Measurements from ENCODE around the gene TTLL11. TPM values are rescaled to one million over a fixed set of nuclear protein-coding genes. Genes with fewer than 3 reads are reported as not detected.

TTLL11 gene
- total RNA-seq, 1 experiment from 2014 or later = 2.3 TPM

DNA sequence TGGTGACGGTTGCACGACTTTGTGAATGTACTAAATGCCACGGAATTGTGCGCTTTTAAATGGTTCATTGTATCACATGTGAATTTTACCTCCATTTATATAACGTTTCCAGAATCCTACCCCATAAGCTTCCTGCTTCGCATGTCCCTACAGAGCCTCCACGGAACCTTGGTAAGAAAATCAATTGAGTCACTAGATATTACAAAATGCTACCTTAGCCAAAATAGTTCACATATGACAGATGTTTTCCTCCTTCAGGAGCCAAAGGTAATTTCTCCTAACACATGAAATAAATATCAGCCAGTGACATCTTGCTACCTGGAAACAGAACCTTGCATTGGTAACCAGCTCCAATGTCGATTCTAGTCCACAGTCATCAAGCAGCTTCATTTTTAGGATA, 125.1 kb downstream of the TTLL11 start:
- Histone ChIP-seq H3F3A (ENCODE audit: insufficient read depth, low read depth) (peaks cover 36% of the 10 kb centered on the region), H3K9me2 (ENCODE audit: insufficient read depth) (no peaks in the 10 kb centered on the region), H2AFZ (no peak overlapping the region), H3K27me3 (ENCODE audit: insufficient read depth, low read depth) (no peaks in the 10 kb centered on the region), H3K4me2 (no peak overlapping the region), H3K4me1 (replicated peaks; ENCODE audit: insufficient read depth) (peaks cover 27% of the 10 kb centered on the region), H3K27ac (no peak overlapping the region), H3K9me3 (ENCODE audit: insufficient read depth, low read depth) (no peaks in the 10 kb centered on the region), H4K20me1 (ENCODE audit: insufficient read depth) (no peaks in the 10 kb centered on the region), H3K36me3 (ENCODE audit: low read depth) (no peaks in the 10 kb centered on the region), H3K4me3 (no peak overlapping the region), H3K79me2 (ENCODE audit: low read depth) (no peaks in the 10 kb centered on the region)
- DNase-seq = no peak
- POLR2A ChIA-PET (ENCODE audit: unreplicated experiment) = no interaction called here
- TF ChIP-seq, protein P1, sequence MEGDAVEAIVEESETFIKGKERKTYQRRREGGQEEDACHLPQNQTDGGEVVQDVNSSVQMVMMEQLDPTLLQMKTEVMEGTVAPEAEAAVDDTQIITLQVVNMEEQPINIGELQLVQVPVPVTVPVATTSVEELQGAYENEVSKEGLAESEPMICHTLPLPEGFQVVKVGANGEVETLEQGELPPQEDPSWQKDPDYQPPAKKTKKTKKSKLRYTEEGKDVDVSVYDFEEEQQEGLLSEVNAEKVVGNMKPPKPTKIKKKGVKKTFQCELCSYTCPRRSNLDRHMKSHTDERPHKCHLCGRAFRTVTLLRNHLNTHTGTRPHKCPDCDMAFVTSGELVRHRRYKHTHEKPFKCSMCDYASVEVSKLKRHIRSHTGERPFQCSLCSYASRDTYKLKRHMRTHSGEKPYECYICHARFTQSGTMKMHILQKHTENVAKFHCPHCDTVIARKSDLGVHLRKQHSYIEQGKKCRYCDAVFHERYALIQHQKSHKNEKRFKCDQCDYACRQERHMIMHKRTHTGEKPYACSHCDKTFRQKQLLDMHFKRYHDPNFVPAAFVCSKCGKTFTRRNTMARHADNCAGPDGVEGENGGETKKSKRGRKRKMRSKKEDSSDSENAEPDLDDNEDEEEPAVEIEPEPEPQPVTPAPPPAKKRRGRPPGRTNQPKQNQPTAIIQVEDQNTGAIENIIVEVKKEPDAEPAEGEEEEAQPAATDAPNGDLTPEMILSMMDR (conservative IDR thresholded peaks at IDR 0.05) = no peak
- TF ChIP-seq EZH2 (IDR thresholded peaks at IDR 0.05; ENCODE audit: low read depth) = no peak
- intact Hi-C loops (cut with micrococcal nuclease; ENCODE audit: unreplicated experiment) = no loop called here
- CTCF ChIA-PET = no interaction called here
- no TSS peak for BruUV-seq (replicated peaks)

DNA sequence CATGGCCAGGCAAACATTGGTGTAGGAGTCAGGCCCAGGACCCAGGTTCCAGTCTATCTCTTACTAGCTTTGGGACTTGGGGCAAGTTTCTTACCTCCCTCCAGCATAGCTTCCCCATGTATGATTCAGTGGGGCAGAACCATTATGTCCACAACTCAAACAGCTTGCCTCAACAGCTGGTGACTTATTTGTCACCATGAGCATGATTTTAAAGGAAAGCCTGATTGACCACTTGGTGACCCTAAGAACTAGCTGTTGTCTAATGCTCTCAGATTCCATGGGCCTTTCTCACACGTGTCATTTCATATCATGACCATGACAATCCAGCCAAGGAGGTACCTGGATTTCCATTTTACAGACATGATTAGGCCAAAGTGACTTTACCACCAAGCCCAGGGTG, 126.4 kb downstream of the TTLL11 start:
- Histone ChIP-seq H3K9me3 (ENCODE audit: insufficient read depth, low read depth) (no peaks in the 10 kb centered on the region), H3K4me1 (replicated peaks; ENCODE audit: insufficient read depth) (peaks cover 26% of the 10 kb centered on the region), H3K27ac (no peak overlapping the region), H4K20me1 (ENCODE audit: insufficient read depth) (no peaks in the 10 kb centered on the region), H3K36me3 (ENCODE audit: low read depth) (no peaks in the 10 kb centered on the region), H3K9me2 (ENCODE audit: insufficient read depth) (no peaks in the 10 kb centered on the region), H3F3A (ENCODE audit: insufficient read depth, low read depth) (peaks cover 24% of the 10 kb centered on the region; the same call in 1 of the 2 replicates), H3K79me2 (ENCODE audit: low read depth) (no peaks in the 10 kb centered on the region), H3K4me2 (no peak overlapping the region), H2AFZ (no peak overlapping the region), H3K4me3 (no peak overlapping the region), H3K27me3 (ENCODE audit: insufficient read depth, low read depth) (no peaks in the 10 kb centered on the region)
- peak in 1 of 2 experiments; percentile 42 for DNase-seq
- ChIA-PET CTCF (no interaction called here), POLR2A (ENCODE audit: unreplicated experiment) (no interaction called here)
- no peak for TF ChIP-seq EZH2 (IDR thresholded peaks at IDR 0.05; ENCODE audit: low read depth)
- TF ChIP-seq, protein P1 (conservative IDR thresholded peaks at IDR 0.05) = no peak
- BruUV-seq (replicated peaks) = no TSS peak
- intact Hi-C loops (cut with micrococcal nuclease; ENCODE audit: unreplicated experiment) = no loop called here

DNA sequence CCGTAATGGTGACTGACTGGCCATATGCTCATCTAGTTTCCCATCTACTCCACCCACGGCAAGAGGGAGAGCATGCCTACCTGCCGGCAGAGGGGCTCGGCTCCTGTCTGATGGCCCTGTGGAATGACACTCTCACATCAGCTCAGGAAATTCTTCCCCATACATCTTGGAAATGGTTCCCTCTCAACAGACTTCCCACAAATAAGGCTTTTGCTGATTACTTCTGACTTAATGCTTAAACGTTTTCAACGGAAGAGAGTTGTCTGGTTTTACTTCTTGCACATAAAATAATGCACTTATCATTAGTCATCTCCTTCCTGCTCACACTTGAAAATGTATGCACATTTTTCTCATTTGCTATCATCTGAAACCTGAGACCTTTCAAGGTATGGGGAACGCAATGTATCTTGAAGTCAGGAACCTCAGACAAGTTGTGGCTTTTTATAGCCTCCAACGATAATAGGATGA, 129.5 kb downstream of the TTLL11 start:
- CTCF ChIA-PET = interaction anchor here (0.6 to 0.7 kb wide), 2 partner anchors 160 to 412 kb away, joined by 4 read pairs; no protein-coding TSS in a partner anchor
- intact Hi-C loops (cut with micrococcal nuclease; ENCODE audit: unreplicated experiment) = no loop called here
- peak overlapping the region; percentile 77 for H3K4me2 ChIP-seq
- H3K27me3 ChIP-seq (ENCODE audit: insufficient read depth, low read depth) = no peaks in the 10 kb centered on the region
- peaks cover 31% of the 10 kb centered on the region for H3K4me1 ChIP-seq (replicated peaks; ENCODE audit: insufficient read depth)
- DNase-seq = peak; percentile 48 to 93
- peak overlapping the region; percentile 46 for H3K4me3 ChIP-seq
- no TSS peak for BruUV-seq (replicated peaks)
- H4K20me1 ChIP-seq (ENCODE audit: insufficient read depth) = no peaks in the 10 kb centered on the region
- no peaks in the 10 kb centered on the region for H3K36me3 ChIP-seq (ENCODE audit: low read depth)
- H3K27ac ChIP-seq = peak overlapping the region; percentile 92
- H3K79me2 ChIP-seq (ENCODE audit: low read depth) = no peaks in the 10 kb centered on the region
- peak overlapping the region; percentile 61; the same call in 1 of the 2 replicates for H2AFZ ChIP-seq
- POLR2A ChIA-PET (ENCODE audit: unreplicated experiment) = interaction anchor here (0.5 to 0.6 kb wide), 2 partner anchors 58 to 365 kb away, joined by 3 to 5 read pairs; no protein-coding TSS in a partner anchor
- no peak for TF ChIP-seq EZH2 (IDR thresholded peaks at IDR 0.05; ENCODE audit: low read depth)
- TF ChIP-seq, protein P1 (conservative IDR thresholded peaks at IDR 0.05) = no peak
- H3F3A ChIP-seq (ENCODE audit: insufficient read depth, low read depth) = peaks cover 21% of the 10 kb centered on the region; the same call in 1 of the 2 replicates
- H3K9me2 ChIP-seq (ENCODE audit: insufficient read depth) = no peaks in the 10 kb centered on the region
- H3K9me3 ChIP-seq (ENCODE audit: insufficient read depth, low read depth) = no peaks in the 10 kb centered on the region

Data from PC-9 (cell line).